ENCODE results near the gene ZNF697. TPM values are rescaled to one million over a fixed set of nuclear protein-coding genes. Genes with fewer than 3 reads are reported as not detected.
"Not testable (repeated sequence)": the region's sequence is repeated elsewhere in the genome, so short reads cannot be mapped to it uniquely, and the experiment has no call there.

ZNF697 gene
- total RNA-seq, 4 donors from 2014 or later, result 0.34 to 3.3 (median 1.4) TPM

DNA sequence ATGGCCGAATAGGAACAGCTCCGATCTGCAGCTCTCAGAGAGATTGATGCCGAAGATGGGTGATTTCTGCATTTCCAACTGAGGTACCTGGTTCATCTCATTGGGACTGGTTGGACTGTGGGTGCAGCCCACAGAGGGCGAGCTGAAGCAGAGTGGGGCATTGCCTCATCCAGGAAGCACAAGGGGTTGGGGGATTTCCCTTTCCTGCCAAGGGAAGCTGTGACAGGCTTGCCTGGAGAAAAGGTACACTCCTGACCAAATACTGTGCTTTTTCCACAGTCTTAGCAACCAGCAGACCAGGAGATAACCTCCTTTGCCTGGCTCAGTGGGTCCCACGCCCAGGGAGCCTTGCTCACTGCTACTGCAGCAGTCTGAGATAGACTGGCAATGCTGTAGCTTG is 74.2 kb downstream of the ZNF697 start:
- H3K4me1 ChIP-seq, result no peaks in the 10 kb centered on the region
- no peaks in the 10 kb centered on the region for H3K9me3 ChIP-seq
- no peak overlapping the region for H3K27ac ChIP-seq
- H3K27me3 ChIP-seq, result no peaks in the 10 kb centered on the region
- no peaks in the 10 kb centered on the region for H3K36me3 ChIP-seq
- no peak overlapping the region for H3K4me3 ChIP-seq
- no peak for TF ChIP-seq POLR2A (IDR thresholded peaks at IDR 0.05)
- TF ChIP-seq, protein P1, sequence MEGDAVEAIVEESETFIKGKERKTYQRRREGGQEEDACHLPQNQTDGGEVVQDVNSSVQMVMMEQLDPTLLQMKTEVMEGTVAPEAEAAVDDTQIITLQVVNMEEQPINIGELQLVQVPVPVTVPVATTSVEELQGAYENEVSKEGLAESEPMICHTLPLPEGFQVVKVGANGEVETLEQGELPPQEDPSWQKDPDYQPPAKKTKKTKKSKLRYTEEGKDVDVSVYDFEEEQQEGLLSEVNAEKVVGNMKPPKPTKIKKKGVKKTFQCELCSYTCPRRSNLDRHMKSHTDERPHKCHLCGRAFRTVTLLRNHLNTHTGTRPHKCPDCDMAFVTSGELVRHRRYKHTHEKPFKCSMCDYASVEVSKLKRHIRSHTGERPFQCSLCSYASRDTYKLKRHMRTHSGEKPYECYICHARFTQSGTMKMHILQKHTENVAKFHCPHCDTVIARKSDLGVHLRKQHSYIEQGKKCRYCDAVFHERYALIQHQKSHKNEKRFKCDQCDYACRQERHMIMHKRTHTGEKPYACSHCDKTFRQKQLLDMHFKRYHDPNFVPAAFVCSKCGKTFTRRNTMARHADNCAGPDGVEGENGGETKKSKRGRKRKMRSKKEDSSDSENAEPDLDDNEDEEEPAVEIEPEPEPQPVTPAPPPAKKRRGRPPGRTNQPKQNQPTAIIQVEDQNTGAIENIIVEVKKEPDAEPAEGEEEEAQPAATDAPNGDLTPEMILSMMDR (IDR thresholded peaks at IDR 0.05), result no peak
- 83 to 90% methylated on average over 4 to 5 of the region's 5 CpGs for WGBS, 2 donors
- intact Hi-C loops (cut with DNase I), result no loop called here
- DNase-seq, result no peak

- intact Hi-C loops (cut with DNase I); H3K27ac ChIP-seq; H3K4me3 ChIP-seq; H3K9me3 ChIP-seq; H3K36me3 ChIP-seq; H3K27me3 ChIP-seq; DNase-seq: not testable (repeated sequence)
- 52 to 65% methylated on average over 5 to 6 of the region's 8 CpGs for WGBS, 2 donors
- peaks cover 0 to 12% (median 4%) of the 10 kb centered on the region in 3 donors for H3K4me1 ChIP-seq
Observed at GRCh38 chr1:119569930-119570622, 78.0 kb downstream of the ZNF697 start.

Other genes with a start within 250 kb of the ZNF697 start
- gene HSD3B2, start 233.1 kb downstream of the ZNF697 start, total RNA-seq, result not detected
- not detected for gene HSD3B1, start 141.1 kb downstream of the ZNF697 start, total RNA-seq
- gene PHGDH, start 63.7 kb upstream of the ZNF697 start, total RNA-seq, result 10 to 100 TPM; 34.5 to 89.7 (median 43.2) TPM
- 10 to 100 TPM in 1 of 4 donors, 1 to 10 TPM in 2, not detected in 1; 1.1 to 27.0 (median 2.5) TPM for gene HMGCS2, start 120.6 kb upstream of the ZNF697 start, total RNA-seq
- not detected for gene REG4, start 163.2 kb upstream of the ZNF697 start, total RNA-seq
- gene ADAM30, start 248.2 kb upstream of the ZNF697 start, total RNA-seq, result not detected

Data from esophagus squamous epithelium (tissue), 5 donors.